ENCODE data around the gene AFF3. TPM values are rescaled to one million over a fixed set of nuclear protein-coding genes. Genes with fewer than 3 reads are reported as not detected.

AFF3 gene
- polyA plus RNA-seq, 3 donors from 2014 or later = 1.4 to 7.4 (median 3.8) TPM

DNA sequence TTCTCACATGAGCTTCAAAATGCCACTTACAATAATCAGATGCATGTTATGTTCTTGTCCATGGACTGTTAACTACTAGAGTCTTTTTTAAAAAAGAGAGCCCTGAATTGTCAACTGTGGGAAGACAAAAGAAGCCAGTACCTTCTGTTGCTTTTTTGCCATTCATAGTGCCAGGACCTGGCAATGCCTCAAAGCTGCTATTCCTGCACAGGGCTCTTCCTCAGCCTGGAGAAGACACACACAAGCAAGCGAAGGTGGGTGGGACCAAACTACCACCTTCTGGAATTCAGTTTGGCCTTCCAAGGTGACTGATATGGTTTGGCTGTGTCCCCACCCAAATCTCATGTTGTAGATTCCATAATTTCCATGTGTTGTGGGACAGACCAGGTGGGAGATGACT lies 160.6 kb downstream of the AFF3 start:
- H3K4me3 Mint-ChIP-seq = no peak overlapping the region
- no peak for DNase-seq
- no peaks in the 10 kb centered on the region for H3K36me3 Mint-ChIP-seq
- no peak overlapping the region for H3K27ac Mint-ChIP-seq
- H3K27me3 Mint-ChIP-seq (ENCODE audit: low read depth in 3 of 3) = peaks cover 0 to 2% (median 1%) of the 10 kb centered on the region in 3 donors
- no peaks in the 10 kb centered on the region for H3K4me1 Mint-ChIP-seq
- no peaks in the 10 kb centered on the region for H3K9me3 Mint-ChIP-seq

DNA sequence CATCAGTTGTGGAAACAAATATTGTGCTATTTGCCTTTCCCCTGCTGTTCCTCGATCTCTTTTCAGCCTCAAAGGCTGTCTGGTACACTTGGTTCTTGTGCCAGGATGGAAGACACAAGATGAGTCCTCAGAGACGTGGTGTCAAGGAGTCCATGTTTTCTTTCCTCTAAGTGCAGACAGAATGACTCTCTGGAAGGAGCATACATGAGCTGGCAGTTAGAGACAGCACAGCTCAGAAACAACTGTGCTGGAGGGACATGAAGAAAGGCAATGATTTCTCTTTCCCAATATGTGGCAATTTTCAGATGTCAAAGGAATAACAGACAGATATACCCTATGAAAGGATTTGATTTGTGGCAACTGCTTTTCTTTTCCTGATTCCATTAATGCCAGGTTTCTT lies 162.2 kb downstream of the AFF3 start:
- no peak overlapping the region for H3K27ac Mint-ChIP-seq

DNA sequence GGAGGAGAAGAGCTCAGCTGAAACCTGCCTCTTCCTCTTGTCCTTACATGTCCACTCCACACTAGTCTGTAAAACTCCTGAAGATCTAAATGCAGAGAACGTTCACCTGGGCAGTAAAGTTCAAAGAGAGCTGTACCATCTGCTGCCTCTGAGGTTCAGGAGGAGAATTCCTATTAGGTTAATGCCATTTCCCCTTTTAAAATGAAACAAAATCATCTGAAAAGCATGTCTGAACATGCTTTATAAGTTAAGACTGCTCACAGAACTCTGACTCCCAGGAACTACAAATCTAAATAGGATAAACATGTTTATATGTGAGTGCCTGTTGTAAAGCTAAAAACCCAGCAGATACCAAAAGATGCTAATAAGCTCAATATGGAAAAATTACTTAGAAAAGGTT lies 164.4 kb downstream of the AFF3 start:
- Mint-ChIP-seq H3K27ac (no peak overlapping the region), H3K4me3 (no peak overlapping the region), H3K4me1 (no peaks in the 10 kb centered on the region), H3K9me3 (no peaks in the 10 kb centered on the region), H3K27me3 (ENCODE audit: low read depth in 3 of 3) (peaks cover 0 to 2% (median 2%) of the 10 kb centered on the region in 3 donors), H3K36me3 (no peaks in the 10 kb centered on the region)
- DNase-seq = no peak

More for the DNA sequence above, 162.2 kb downstream of the AFF3 start:
- Mint-ChIP-seq H3K27me3 (ENCODE audit: low read depth in 3 of 3) (peaks cover 0 to 2% (median 0%) of the 10 kb centered on the region in 3 donors), H3K9me3 (no peaks in the 10 kb centered on the region), H3K4me3 (no peak overlapping the region), H3K4me1 (no peaks in the 10 kb centered on the region), H3K36me3 (no peaks in the 10 kb centered on the region)
- DNase-seq = no peak

DNA sequence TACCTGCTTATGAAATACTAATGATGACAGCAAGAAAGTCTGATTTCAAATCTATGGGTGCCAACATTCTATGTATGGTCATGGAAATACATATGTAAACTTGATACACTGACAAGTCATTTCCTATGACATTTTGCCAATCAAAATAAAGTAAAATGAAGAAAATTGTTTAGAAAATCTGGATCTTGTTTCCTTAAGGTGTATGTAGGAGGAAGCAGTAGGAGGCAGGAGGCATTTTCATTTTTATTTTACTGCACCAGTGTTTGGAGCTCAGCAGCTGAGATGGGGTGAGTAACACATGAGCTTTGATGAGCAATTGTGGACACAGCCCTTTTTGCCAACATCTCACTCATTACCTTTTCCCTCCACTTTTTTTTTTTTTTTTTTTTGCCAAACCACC lies 167.0 kb downstream of the AFF3 start:
- no peak overlapping the region for H3K27ac Mint-ChIP-seq
- no peak overlapping the region for H3K4me3 Mint-ChIP-seq

DNA sequence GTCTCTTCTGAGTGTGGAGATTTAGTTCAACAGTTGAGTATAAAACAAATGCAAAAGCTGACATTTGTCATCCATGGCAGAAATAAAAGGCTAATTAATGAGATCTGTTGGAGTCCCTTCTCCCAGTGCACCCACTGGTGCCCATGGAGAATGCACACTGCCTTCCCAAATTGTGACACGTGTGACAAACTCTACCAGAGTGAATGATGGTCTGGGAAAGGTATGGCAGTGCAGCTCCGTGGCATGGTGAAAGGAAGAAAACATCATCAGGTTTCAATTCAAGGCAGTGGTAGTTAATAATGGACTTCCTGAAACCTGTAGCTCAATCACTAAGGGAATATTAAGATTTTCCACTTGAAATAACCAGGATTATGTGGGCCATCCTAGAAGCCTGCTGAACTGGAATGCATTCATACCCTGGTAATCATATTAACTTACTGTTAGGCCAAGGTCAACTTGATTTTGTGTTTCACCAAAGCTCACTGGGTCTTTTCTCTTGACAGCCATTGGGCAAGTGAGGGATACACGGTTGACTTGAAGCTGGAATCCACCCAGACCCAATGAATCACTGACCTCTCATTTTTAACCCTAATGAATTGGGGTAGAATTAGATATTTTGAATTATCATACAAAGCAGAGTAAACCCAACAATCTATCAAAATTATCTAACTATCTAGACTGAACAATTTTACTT lies 167.6 kb downstream of the AFF3 start:
- Mint-ChIP-seq H3K9me3 (no peaks in the 10 kb centered on the region), H3K4me3 (no peak overlapping the region), H3K36me3 (no peaks in the 10 kb centered on the region), H3K4me1 (no peaks in the 10 kb centered on the region), H3K27ac (no peak overlapping the region), H3K27me3 (ENCODE audit: low read depth in 3 of 3) (peaks cover 0 to 2% (median 2%) of the 10 kb centered on the region in 3 donors)
- no peak for DNase-seq

More for the DNA sequence above, 167.0 kb downstream of the AFF3 start:
- Mint-ChIP-seq H3K4me1 (no peaks in the 10 kb centered on the region), H3K9me3 (no peaks in the 10 kb centered on the region), H3K27me3 (ENCODE audit: low read depth in 3 of 3) (peaks cover 0 to 2% (median 2%) of the 10 kb centered on the region in 3 donors), H3K36me3 (no peaks in the 10 kb centered on the region)
- DNase-seq = no peak

DNA sequence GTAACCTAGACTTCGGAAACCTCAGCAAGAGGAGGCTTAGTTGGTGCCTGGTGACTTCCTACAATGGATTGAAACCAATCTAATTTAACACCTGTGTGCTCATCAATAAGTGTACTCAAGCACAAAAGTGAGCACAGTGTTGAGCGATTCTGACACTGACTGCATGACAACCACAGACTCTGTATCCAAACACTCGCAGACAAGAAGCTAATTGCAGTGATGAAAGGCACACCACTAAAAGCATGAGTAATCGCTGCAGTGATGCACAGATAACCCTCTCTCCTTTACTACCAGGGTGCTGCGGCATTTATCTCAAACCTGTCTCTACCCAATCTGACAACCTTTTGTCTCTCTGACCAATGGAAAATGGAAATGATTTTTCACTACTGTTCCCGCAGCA lies 168.1 kb downstream of the AFF3 start:
- H3K27ac Mint-ChIP-seq = no peak overlapping the region
- no peak for DNase-seq
- H3K9me3 Mint-ChIP-seq = no peaks in the 10 kb centered on the region
- no peak overlapping the region for H3K4me3 Mint-ChIP-seq
- H3K27me3 Mint-ChIP-seq (ENCODE audit: low read depth in 3 of 3) = peaks cover 0 to 2% (median 0%) of the 10 kb centered on the region in 3 donors
- H3K4me1 Mint-ChIP-seq = no peaks in the 10 kb centered on the region
- no peaks in the 10 kb centered on the region for H3K36me3 Mint-ChIP-seq

DNA sequence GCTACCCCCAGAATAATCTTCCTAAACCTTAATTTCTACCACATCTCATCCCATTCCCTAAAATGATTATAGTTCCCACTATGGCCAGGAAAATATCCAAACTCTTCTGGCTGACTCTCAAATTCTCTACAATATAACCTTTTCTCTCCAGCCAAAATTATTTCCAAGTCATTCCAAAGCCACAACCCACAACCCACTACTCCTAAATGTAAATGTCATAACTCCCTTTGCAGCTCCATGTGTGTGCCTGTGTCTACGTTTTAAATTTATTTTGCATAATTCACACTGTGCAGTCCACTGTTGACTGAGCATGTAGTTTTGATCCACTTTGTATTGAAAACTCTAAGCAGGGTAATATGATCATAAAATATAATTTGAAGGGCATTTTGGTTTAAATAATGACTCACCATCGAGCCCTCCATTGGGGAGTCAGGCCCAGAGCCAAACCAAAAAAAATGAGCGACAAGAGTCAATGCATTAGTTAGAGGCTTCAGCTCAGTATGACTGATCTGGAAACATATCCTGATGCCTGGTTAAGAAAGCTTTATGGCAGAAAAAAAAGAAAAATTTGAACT lies 171.0 kb downstream of the AFF3 start:
- Mint-ChIP-seq H3K27me3 (ENCODE audit: low read depth in 3 of 3) (peaks cover 0 to 2% (median 0%) of the 10 kb centered on the region in 3 donors), H3K27ac (no peak overlapping the region), H3K4me1 (no peaks in the 10 kb centered on the region), H3K9me3 (no peaks in the 10 kb centered on the region), H3K36me3 (no peaks in the 10 kb centered on the region), H3K4me3 (no peak overlapping the region)
- no peak for DNase-seq

DNA sequence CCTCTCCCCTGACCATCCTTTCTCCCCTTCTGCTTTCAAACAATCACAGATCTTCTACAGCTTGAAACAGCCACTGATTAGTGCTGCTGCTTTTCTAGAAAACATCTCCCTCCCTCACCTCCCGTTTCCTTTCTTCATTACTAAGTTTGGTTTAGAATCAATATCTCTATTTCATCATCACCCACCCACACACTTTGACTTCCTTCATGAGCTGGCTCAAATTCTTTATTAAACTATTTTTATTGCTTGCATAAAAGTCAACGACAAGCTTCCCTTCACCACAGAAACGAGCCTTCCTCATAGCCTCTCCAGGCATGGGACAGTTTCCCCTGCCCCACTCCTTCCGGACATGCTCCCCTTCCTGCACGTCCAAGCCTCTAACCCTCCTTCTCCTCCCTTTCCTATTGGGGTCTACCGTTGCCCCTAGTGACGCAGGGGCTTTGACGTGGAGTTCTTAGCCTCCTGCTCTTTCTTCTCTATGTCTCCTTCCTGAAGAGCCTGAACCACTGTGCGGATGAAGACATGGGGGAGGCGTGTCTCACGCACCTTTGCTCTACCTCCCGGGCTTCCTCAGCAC lies 172.0 kb downstream of the AFF3 start:
- Mint-ChIP-seq H3K9me3 (no peaks in the 10 kb centered on the region), H3K4me1 (no peaks in the 10 kb centered on the region), H3K4me3 (no peak overlapping the region), H3K36me3 (no peaks in the 10 kb centered on the region), H3K27me3 (ENCODE audit: low read depth in 3 of 3) (peaks cover 0 to 2% (median 0%) of the 10 kb centered on the region in 3 donors), H3K27ac (no peak overlapping the region)
- DNase-seq = no peak

DNA sequence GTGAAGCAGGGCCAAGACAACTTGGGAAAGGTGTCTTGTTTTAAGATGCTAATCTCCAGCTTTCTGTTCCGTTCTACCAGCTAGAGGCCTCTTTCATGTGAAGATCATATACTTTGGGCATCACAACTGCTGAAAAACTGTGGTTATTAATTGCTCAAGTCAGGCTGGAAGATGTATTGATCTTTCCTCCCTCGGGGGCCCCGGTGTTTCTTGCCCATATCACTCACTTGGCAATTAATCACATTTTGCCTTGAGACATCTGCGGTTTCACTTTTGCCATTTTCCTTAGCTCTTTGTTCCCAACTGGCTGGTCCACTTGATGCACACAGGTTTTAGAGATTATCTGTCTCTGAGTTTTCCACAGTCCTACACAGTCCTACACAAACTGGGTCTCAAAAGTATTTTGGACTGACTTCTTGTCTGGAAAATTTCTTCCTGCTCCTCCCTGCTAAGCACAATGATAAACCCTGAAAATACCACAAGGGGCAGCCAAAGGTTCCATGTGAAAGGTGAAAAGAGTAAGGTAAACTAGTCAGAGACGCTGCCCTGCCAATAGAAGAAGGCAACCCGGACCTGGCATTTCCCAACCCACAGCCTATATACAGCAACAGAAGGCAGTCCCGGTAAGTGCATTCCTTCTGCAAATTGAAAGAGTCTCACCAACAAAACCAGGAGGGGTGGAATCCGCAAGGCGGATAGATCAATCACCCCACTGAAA lies 181.0 kb downstream of the AFF3 start:
- Mint-ChIP-seq H3K4me1 (no peaks in the 10 kb centered on the region), H3K4me3 (no peak overlapping the region), H3K27ac (no peak overlapping the region), H3K36me3 (no peaks in the 10 kb centered on the region), H3K9me3 (no peaks in the 10 kb centered on the region), H3K27me3 (ENCODE audit: low read depth in 3 of 3) (peaks cover 0 to 7% (median 0%) of the 10 kb centered on the region in 3 donors)
- DNase-seq = no peak

DNA sequence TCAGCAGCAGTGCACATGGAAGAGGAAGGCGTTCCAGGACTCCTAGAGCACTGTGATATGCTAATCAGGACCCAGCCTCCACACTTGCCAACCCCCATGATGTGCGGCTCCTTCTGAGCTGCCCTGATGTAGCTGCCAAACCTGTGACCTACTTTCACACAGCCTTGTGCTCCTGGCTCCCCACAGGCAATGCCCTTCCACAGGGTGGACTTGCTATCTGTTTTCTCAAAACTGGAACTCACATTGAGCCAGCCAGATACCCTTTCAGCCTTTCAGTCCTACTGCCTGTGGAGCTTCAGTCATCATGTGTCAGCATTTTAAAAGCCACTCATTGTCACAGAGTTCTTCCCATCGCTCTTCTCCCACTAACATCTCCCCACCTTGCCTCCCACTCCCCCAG lies 181.6 kb downstream of the AFF3 start:
- H3K4me3 Mint-ChIP-seq = no peak overlapping the region
- no peaks in the 10 kb centered on the region for H3K36me3 Mint-ChIP-seq
- H3K27ac Mint-ChIP-seq = no peak overlapping the region
- no peaks in the 10 kb centered on the region for H3K9me3 Mint-ChIP-seq
- H3K27me3 Mint-ChIP-seq (ENCODE audit: low read depth in 3 of 3) = peaks cover 0 to 7% (median 0%) of the 10 kb centered on the region in 3 donors
- no peaks in the 10 kb centered on the region for H3K4me1 Mint-ChIP-seq
- no peak for DNase-seq

DNA sequence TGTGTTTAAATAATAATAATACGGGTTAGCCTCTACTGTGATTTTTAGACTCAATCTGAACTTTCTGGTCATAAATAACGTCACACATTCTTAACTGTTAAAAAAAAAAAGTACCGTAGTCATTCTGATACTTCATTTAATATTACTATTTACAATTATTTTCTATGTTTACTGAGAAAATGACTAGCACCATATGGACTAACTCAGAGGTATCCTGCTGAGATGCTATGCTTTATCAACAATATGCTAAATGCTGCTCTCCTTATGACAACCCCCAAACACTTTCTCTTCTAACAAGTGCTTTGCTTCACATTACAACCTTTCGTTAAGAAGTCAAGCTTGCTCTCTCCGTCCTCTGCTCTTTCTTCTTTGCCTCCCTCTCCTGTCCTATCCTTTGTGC lies 182.1 kb downstream of the AFF3 start:
- Mint-ChIP-seq H3K4me3 (no peak overlapping the region), H3K4me1 (no peaks in the 10 kb centered on the region), H3K9me3 (no peaks in the 10 kb centered on the region), H3K27me3 (ENCODE audit: low read depth in 3 of 3) (peaks cover 0 to 7% (median 0%) of the 10 kb centered on the region in 3 donors), H3K27ac (no peak overlapping the region), H3K36me3 (no peaks in the 10 kb centered on the region)
- DNase-seq = no peak

DNA sequence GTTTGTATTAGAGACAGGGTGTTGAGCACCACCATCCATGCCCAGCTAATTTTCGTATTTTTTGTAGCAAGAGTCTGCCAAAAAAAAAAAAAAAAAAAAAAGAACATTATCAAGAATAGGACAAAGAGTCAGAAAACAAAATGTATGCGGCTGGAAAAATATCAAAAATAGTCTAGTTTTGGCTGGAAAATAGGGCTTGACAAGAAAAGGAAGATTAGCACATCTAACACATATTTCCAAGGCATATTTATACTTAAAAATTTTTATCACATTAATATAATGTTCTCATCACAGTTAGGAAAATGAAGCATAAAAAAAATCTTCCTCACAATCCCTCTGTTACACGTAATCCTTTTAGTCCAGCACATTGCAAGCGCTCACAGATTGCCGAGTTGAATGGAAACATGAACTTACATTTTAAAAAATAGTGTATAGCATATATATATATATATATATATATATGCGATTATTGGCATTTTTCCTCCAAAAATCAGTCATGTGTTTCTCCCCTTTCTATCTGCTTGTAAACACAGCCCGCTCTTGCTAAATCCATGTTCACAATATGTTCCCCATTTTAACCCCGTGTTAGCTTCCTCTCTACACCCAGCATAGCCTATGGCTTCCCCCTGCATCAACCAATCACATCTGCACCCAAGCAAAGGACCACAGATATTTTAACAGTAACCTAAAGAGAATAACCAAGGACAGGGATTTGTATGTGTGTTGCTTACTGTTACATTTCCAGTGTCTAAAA lies 183.0 kb downstream of the AFF3 start:
- no peaks in the 10 kb centered on the region for H3K36me3 Mint-ChIP-seq
- H3K27me3 Mint-ChIP-seq (ENCODE audit: low read depth in 3 of 3) = peaks cover 0 to 7% (median 0%) of the 10 kb centered on the region in 3 donors
- DNase-seq = no peak
- H3K4me1 Mint-ChIP-seq = no peaks in the 10 kb centered on the region
- no peak overlapping the region for H3K4me3 Mint-ChIP-seq
- no peaks in the 10 kb centered on the region for H3K9me3 Mint-ChIP-seq
- no peak overlapping the region for H3K27ac Mint-ChIP-seq

DNA sequence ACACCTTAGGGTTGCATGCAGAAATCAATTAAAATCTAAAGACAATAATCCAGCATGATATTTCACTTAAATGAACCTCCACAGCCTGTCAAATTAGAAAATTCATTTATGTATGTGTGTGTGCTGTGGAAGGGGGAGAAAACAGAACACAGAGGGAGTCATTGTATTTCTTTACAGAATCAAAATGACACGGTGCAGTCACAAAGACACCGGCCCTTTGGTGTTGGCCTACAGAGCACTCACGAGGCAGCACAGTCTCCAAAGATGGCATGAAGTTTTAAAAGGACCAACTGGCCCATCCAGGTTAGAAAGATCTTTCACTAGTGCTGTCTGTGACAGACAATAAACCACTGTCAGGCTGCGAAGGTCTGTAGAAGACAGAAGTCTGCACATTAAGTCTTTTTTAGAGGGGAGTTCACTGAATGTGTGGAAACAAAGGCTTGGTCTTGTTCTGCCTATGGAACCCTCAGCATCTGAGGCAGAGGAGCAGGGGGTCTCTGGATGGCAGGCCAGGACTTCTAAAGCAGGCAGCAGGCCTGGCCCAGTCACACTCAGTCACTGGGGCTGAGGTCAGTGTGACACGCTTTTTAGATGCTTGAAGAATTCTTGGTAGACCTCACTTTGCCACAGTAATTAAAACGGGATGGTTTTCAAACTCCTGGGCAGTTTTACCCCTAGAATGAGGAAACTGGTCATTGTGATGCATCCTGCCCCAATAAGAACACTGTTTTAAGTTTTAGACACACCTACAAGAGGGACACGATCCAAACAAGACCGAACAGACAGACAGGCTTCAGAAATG lies 184.9 kb downstream of the AFF3 start:
- H3K36me3 Mint-ChIP-seq = no peaks in the 10 kb centered on the region
- peaks cover 0 to 5% (median 2%) of the 10 kb centered on the region in 3 donors for H3K27me3 Mint-ChIP-seq (ENCODE audit: low read depth in 3 of 3)
- no peak overlapping the region for H3K27ac Mint-ChIP-seq
- H3K4me3 Mint-ChIP-seq = no peak overlapping the region
- H3K9me3 Mint-ChIP-seq = no peaks in the 10 kb centered on the region
- DNase-seq = no peak
- no peaks in the 10 kb centered on the region for H3K4me1 Mint-ChIP-seq
